GM21717 (cell line): Measurements from ENCODE around the gene VSTM2B.

ENCODE experiments used
- ATAC-seq: cut with Tn5 transposase; IDR thresholded peaks from one replicate; pipeline ENCODE4 v1.9.1; 2021; ENCODE audit warnings: mild to moderate bottlenecking, moderate library complexity; ENCODE audit not compliant: unreplicated experiment

Gene VSTM2B

GRCh38 chr19:29515233-29515619 is 10.6 kb upstream of the VSTM2B start:
- no peak for ATAC-seq

- no peak for ATAC-seq
Measured at GRCh38 chr19:29515706-29516357, 10.0 kb upstream of the VSTM2B start.

- no peak for ATAC-seq
Measured at GRCh38 chr19:29516358-29516725, 9.5 kb upstream of the VSTM2B start.

GRCh38 chr19:29516821-29517395 is 8.9 kb upstream of the VSTM2B start:
- ATAC-seq = no peak

GRCh38 chr19:29517412-29517811 is 8.4 kb upstream of the VSTM2B start:
- ATAC-seq = no peak

GRCh38 chr19:29517946-29518345 is 7.8 kb upstream of the VSTM2B start:
- no peak for ATAC-seq

- ATAC-seq = no peak
Measured at GRCh38 chr19:29519146-29519545, 6.6 kb upstream of the VSTM2B start.

GRCh38 chr19:29519931-29520330 is 5.9 kb upstream of the VSTM2B start:
- no peak for ATAC-seq

GRCh38 chr19:29520390-29520789 is 5.4 kb upstream of the VSTM2B start:
- ATAC-seq = no peak

- ATAC-seq = no peak
Measured at GRCh38 chr19:29521291-29522075, 4.3 kb upstream of the VSTM2B start.

- ATAC-seq = no peak
Measured at GRCh38 chr19:29523568-29523967, 2.2 kb upstream of the VSTM2B start.

GRCh38 chr19:29524201-29524911 is 1.4 kb upstream of the VSTM2B start:
- no peak for ATAC-seq

- ATAC-seq = no peak
Measured at GRCh38 chr19:29524912-29525831, 622 bp upstream of the VSTM2B start.

GRCh38 chr19:29526730-29527499 is 1.1 kb downstream of the VSTM2B start:
- ATAC-seq = no peak

GRCh38 chr19:29527500-29528328 is 1.9 kb downstream of the VSTM2B start:
- no peak for ATAC-seq

GRCh38 chr19:29528350-29528945 is 2.7 kb downstream of the VSTM2B start:
- no peak for ATAC-seq

GRCh38 chr19:29528946-29529645 is 3.3 kb downstream of the VSTM2B start:
- ATAC-seq = no peak
